H9 (cell line): ENCODE results near the gene HOXA2. TPM values are rescaled to one million over a fixed set of nuclear protein-coding genes. Genes with fewer than 3 reads are reported as not detected.

Source experiments
- DNase-seq: peaks from one replicate; pipeline ENCODE4 v3.0.0-alpha.2; 2017
- H2AFZ ChIP-seq: one replicate; pipeline ENCODE4 v1.6.1; 2013; ENCODE audit warnings: mild to moderate bottlenecking, low read length, control low read depth, moderate library complexity
- H2AK5ac ChIP-seq: 2 replicates; pipeline ENCODE4 v1.6.1; 2013; ENCODE audit warnings: low read length, control low read depth, mixed read lengths; ENCODE audit not compliant: insufficient read length
- H2BK120ac ChIP-seq: one replicate; pipeline ENCODE4 v1.6.1; 2013; ENCODE audit warnings: low read depth, mild to moderate bottlenecking, low read length, control low read depth, inconsistent platforms; ENCODE audit not compliant: poor library complexity, severe bottlenecking
- H2BK12ac ChIP-seq: 2 replicates; pipeline ENCODE4 v1.6.1; 2013; ENCODE audit warnings: low read length, control low read depth, mixed read lengths, low read depth; ENCODE audit not compliant: insufficient read length
- H2BK15ac ChIP-seq: 2 replicates; pipeline ENCODE4 v1.6.1; 2013; ENCODE audit warnings: low read depth, low read length, control low read depth
- H2BK20ac ChIP-seq: one replicate; pipeline ENCODE4 v1.6.1; 2013; ENCODE audit warnings: low read depth, mild to moderate bottlenecking, low read length, control low read depth, inconsistent platforms; ENCODE audit not compliant: poor library complexity, severe bottlenecking
- H2BK5ac ChIP-seq: 2 replicates; pipeline ENCODE4 v1.6.1; 2013; ENCODE audit warnings: low read length, control low read depth, mixed read lengths; ENCODE audit not compliant: insufficient read length
- H3K14ac ChIP-seq: 2 replicates; pipeline ENCODE4 v1.6.1; 2013; ENCODE audit warnings: low read length, control low read depth; ENCODE audit not compliant: insufficient read depth
- H3K18ac ChIP-seq: 2 replicates; pipeline ENCODE4 v1.6.1; 2013; ENCODE audit warnings: low read depth, mild to moderate bottlenecking, mixed read lengths, low read length, control low read depth; ENCODE audit not compliant: insufficient read length
- H3K23ac ChIP-seq: 2 replicates; pipeline ENCODE4 v1.6.1; 2013; ENCODE audit warnings: low read length, control low read depth, mixed read lengths, low read depth; ENCODE audit not compliant: insufficient read length
- H3K23me2 ChIP-seq: 2 replicates; pipeline ENCODE4 v1.6.1; 2013; ENCODE audit warnings: low read depth, mild to moderate bottlenecking, mixed read lengths, low read length, control low read depth; ENCODE audit not compliant: insufficient read length, poor library complexity, severe bottlenecking
- H3K27ac ChIP-seq: 2 replicates; pipeline ENCODE4 v1.5.1; 2013; ENCODE audit warnings: low read length, control low read depth, mixed read lengths, low read depth; ENCODE audit not compliant: insufficient read length
- H3K27me3 ChIP-seq: 2 replicates; pipeline ENCODE4 v1.6.1; 2013; ENCODE audit warnings: low read length, control low read depth, inconsistent platforms; ENCODE audit not compliant: insufficient read depth
- H3K4ac ChIP-seq: 2 replicates; pipeline ENCODE4 v1.6.1; 2013; ENCODE audit warnings: low read depth, mild to moderate bottlenecking, control low read depth, inconsistent platforms, low read length, moderate library complexity
- H3K4me1 ChIP-seq: 2 replicates; pipeline ENCODE4 v1.6.1; 2013; ENCODE audit warnings: low read length, control low read depth, inconsistent platforms; ENCODE audit not compliant: insufficient read depth
- H3K4me2 ChIP-seq: 2 replicates; pipeline ENCODE4 v1.6.1; 2013; ENCODE audit warnings: low read length, control low read depth, mixed read lengths; ENCODE audit not compliant: insufficient read length, insufficient read depth
- H3K56ac ChIP-seq: 2 replicates; pipeline ENCODE4 v1.6.1; 2013; ENCODE audit warnings: low read depth, mild to moderate bottlenecking, mixed read lengths, low read length, control low read depth; ENCODE audit not compliant: insufficient read length
- H3K79me1 ChIP-seq: 2 replicates; pipeline ENCODE4 v1.6.1; 2013; ENCODE audit warnings: low read depth, mild to moderate bottlenecking, moderate library complexity, low read length, control low read depth, inconsistent platforms; ENCODE audit not compliant: insufficient read depth, poor library complexity, severe bottlenecking
- H3K79me2 ChIP-seq: 2 replicates; pipeline ENCODE4 v1.6.1; 2013; ENCODE audit warnings: low read length, control low read depth, inconsistent platforms; ENCODE audit not compliant: insufficient read depth
- H3K9ac ChIP-seq: 2 replicates; pipeline ENCODE4 v1.6.1; 2013; ENCODE audit warnings: low read length, control low read depth, mixed read lengths; ENCODE audit not compliant: insufficient read length; ENCODE audit errors: extremely low read depth
- H3K9me3 ChIP-seq: one replicate; pipeline ENCODE4 v1.6.1; 2013; ENCODE audit warnings: low read depth, low read length, inconsistent platforms; ENCODE audit not compliant: control insufficient read depth
- H3T11ph ChIP-seq: one replicate; pipeline ENCODE4 v1.6.1; 2013; ENCODE audit warnings: mild to moderate bottlenecking, low read length, control low read depth, inconsistent platforms
- H4K20me1 ChIP-seq: one replicate; pipeline ENCODE4 v1.6.1; 2013; ENCODE audit not compliant: control insufficient read depth, insufficient read length, insufficient read depth
- H4K5ac ChIP-seq: 2 replicates; pipeline ENCODE4 v1.6.1; 2013; ENCODE audit warnings: low read depth, mild to moderate bottlenecking, mixed read lengths, low read length, control low read depth; ENCODE audit not compliant: insufficient read length
- H4K8ac ChIP-seq: replicated peaks from 2 replicates; pipeline ENCODE4 v1.6.1; 2013; ENCODE audit warnings: low read length, control low read depth, mixed read lengths, low read depth; ENCODE audit not compliant: insufficient read length
- H4K91ac ChIP-seq: 2 replicates; pipeline ENCODE4 v1.6.1; 2013; ENCODE audit warnings: low read depth, mild to moderate bottlenecking, moderate library complexity, mixed read lengths, low read length, control low read depth; ENCODE audit not compliant: insufficient read length
- H3K27ac Mint-ChIP-seq, 3 experiments: 2 replicates in 2 of 3; 3 replicates in 1 of 3; pipeline ENCODE4 v1.8.0; 2020 to 2021; ENCODE audit warnings: mixed read lengths in 3 of 3, mild to moderate bottlenecking in 1 of 3, moderate library complexity in 1 of 3
- H3K27me3 Mint-ChIP-seq: 2 replicates; pipeline ENCODE4 v1.8.0; 2021; ENCODE audit warnings: low read depth, mild to moderate bottlenecking, moderate library complexity, mixed read lengths
- H3K36me3 Mint-ChIP-seq, 3 experiments: 2 replicates in 2 of 3; 3 replicates in 1 of 3; pipeline ENCODE4 v1.8.0; 2020 to 2021; ENCODE audit warnings: low read depth in 3 of 3, mixed read lengths in 3 of 3; ENCODE audit not compliant: insufficient read depth in 1 of 3
- H3K4me1 Mint-ChIP-seq, 2 experiments: 2 replicates each; pipeline ENCODE4 v1.8.0; 2020; ENCODE audit warnings: mixed read lengths in 2 of 2
- H3K4me3 Mint-ChIP-seq, 2 experiments: 2 replicates in 1 of 2; 3 replicates in 1 of 2; pipeline ENCODE4 v1.8.0; 2020 to 2021; ENCODE audit warnings: mild to moderate bottlenecking in 2 of 2, mixed read lengths in 2 of 2, moderate library complexity in 1 of 2
- H3K9me3 Mint-ChIP-seq, 2 experiments: 2 replicates in 1 of 2; 3 replicates in 1 of 2; pipeline ENCODE4 v1.8.0; 2020; ENCODE audit warnings: mild to moderate bottlenecking in 2 of 2, mixed read lengths in 2 of 2, moderate library complexity in 1 of 2
- CTCF ChIP-seq: fragments of 200-600 bp; sonication (generic); conservative IDR thresholded peaks from 3 replicates; pipeline ENCODE4 v1.8.0; 2021; ENCODE audit warnings: antibody characterized with exemption, mild to moderate bottlenecking
- WGBS: extraction: QIAGEN DNeasy Blood & Tissue Kit; methylation state at CpG from one replicate; pipeline ENCODE4 v1.1.7; 2013; ENCODE audit warnings: missing lambda C conversion rate, low lambda C conversion rate, mixed read lengths; ENCODE audit not compliant: insufficient read length; ENCODE audit errors: extremely low coverage; 5-methylcytosine and 5-hydroxymethylcytosine counted together
- total RNA-seq: library from RNA; stranded (reverse); gene quantifications from 2 replicates; pipeline ENCODE4 v1.2.1, GENCODE V29; 2021

HOXA2 gene
- total RNA-seq, 1 experiment from 2014 or later: not detected

- no peaks in the 10 kb centered on the region for H3K4me1 ChIP-seq
- peaks cover 10% of the 10 kb centered on the region for H3K23me2 ChIP-seq
- no peaks in the 10 kb centered on the region for H3K79me2 ChIP-seq
- H3K9me3 Mint-ChIP-seq: peaks cover 11 to 26% of the 10 kb centered on the region in 2 experiments
- no peaks in the 10 kb centered on the region; a peak in 2 of 7 replicates for H3K36me3 Mint-ChIP-seq
- no peaks in the 10 kb centered on the region for H4K20me1 ChIP-seq
- H2AFZ ChIP-seq: no peak overlapping the region
- H2BK20ac ChIP-seq: no peak overlapping the region
- H3K56ac ChIP-seq: no peak overlapping the region
- no peak overlapping the region for H3K23ac ChIP-seq
- peak overlapping the region; percentile 58 to 77 for H3K4me3 Mint-ChIP-seq
- no peaks in the 10 kb centered on the region for H3K79me1 ChIP-seq
- no peak overlapping the region for H3K27ac ChIP-seq
- H4K5ac ChIP-seq: no peak overlapping the region
- H2BK15ac ChIP-seq: no peak overlapping the region
- H2AK5ac ChIP-seq: no peak overlapping the region
- WGBS: no CpG with 5 or more reads among the region's 30 CpGs
- no peak overlapping the region for H4K91ac ChIP-seq
- H4K8ac ChIP-seq: no peak overlapping the region
- no peak overlapping the region for H2BK120ac ChIP-seq
- no peak overlapping the region for H2BK12ac ChIP-seq
- H3K27me3 ChIP-seq: peaks cover 98% of the 10 kb centered on the region
- peak overlapping the region; percentile 65 for H3K4me2 ChIP-seq
- H3K27me3 Mint-ChIP-seq: peaks cover 100% of the 10 kb centered on the region
- H3T11ph ChIP-seq: no peak overlapping the region
- H2BK5ac ChIP-seq: no peak overlapping the region
- no peaks in the 10 kb centered on the region for H3K9me3 ChIP-seq
- TF ChIP-seq CTCF: peak; percentile 40; the same call in 2 of the 3 replicates
- peaks cover 7 to 16% of the 10 kb centered on the region in 2 experiments for H3K4me1 Mint-ChIP-seq
- peak; percentile 67 for DNase-seq
- no peak overlapping the region for H3K9ac ChIP-seq
- H3K18ac ChIP-seq: no peak overlapping the region
- H3K27ac Mint-ChIP-seq: no peak overlapping the region
- H3K14ac ChIP-seq: no peak overlapping the region
- H3K4ac ChIP-seq: no peak overlapping the region
Observed at GRCh38 chr7:27141923-27142579, 39.6 kb upstream of the HOXA2 start.
